Activated B cell treated with CpG ODN at 0.5 μM for 24 hours (primary cell): ENCODE data around the gene MRGPRG. TPM values are rescaled to one million over a fixed set of nuclear protein-coding genes. Genes with fewer than 3 reads are reported as not detected.

Source experiments
- ATAC-seq: fragments of 200-7000 bp; cut with Tn5 transposase; one replicate; pipeline ENCODE4 v1.10.0; 2021; ENCODE audit warnings: low read depth, mild to moderate bottlenecking, moderate library complexity
- CTCF ChIA-PET: fragments of 350-600 bp; sonication (Branson Sonifier 250); formaldehyde crosslinking; loops from one replicate; lab custom pipeline; 2021; ENCODE audit warnings: antibody characterized with exemption; lab: Charles Lee
- POLR2A ChIA-PET: fragments of 350-600 bp; sonication (Branson Sonifier 250); formaldehyde crosslinking; loops from one replicate; lab custom pipeline; 2021; ENCODE audit warnings: antibody characterized with exemption; lab: Charles Lee
- DNase-seq: peaks from one replicate; pipeline ENCODE4 v3.0.0; 2022
- H3K27ac Mint-ChIP-seq: one replicate; pipeline ENCODE4 v1.8.0; 2020; ENCODE audit warnings: mixed read lengths
- H3K27me3 Mint-ChIP-seq: one replicate; pipeline ENCODE4 v1.8.0; 2021; ENCODE audit warnings: mixed read lengths
- H3K36me3 Mint-ChIP-seq: one replicate; pipeline ENCODE4 v1.8.0; 2021; ENCODE audit warnings: low read depth, mixed read lengths
- H3K4me1 Mint-ChIP-seq: one replicate; pipeline ENCODE4 v1.8.0; 2021; ENCODE audit warnings: mixed read lengths
- H3K4me3 Mint-ChIP-seq: one replicate; pipeline ENCODE4 v1.8.0; 2020; ENCODE audit warnings: mild to moderate bottlenecking, mixed read lengths
- H3K9me3 Mint-ChIP-seq: one replicate; pipeline ENCODE4 v1.8.0; 2020; ENCODE audit warnings: mixed read lengths
- intact Hi-C: fragments of 100-400 bp; cut with micrococcal nuclease; formaldehyde crosslinking; loops from one replicate; pipeline ENCODE4 v1.15.1; 2024
- total RNA-seq: library from RNA; stranded (reverse); gene quantifications from 2 replicates; pipeline ENCODE4 v1.2.3, GENCODE V29; 2022
- TF ChIP-seq, protein P1 (sequence below): fragments of 200-600 bp; IDR thresholded peaks from one replicate; pipeline ENCODE4 v1.8.0; 2022; ENCODE audit warnings: antibody characterized with exemption, mild to moderate bottlenecking

The MRGPRG gene
- total RNA-seq, 1 donor from 2014 or later = not detected

DNA sequence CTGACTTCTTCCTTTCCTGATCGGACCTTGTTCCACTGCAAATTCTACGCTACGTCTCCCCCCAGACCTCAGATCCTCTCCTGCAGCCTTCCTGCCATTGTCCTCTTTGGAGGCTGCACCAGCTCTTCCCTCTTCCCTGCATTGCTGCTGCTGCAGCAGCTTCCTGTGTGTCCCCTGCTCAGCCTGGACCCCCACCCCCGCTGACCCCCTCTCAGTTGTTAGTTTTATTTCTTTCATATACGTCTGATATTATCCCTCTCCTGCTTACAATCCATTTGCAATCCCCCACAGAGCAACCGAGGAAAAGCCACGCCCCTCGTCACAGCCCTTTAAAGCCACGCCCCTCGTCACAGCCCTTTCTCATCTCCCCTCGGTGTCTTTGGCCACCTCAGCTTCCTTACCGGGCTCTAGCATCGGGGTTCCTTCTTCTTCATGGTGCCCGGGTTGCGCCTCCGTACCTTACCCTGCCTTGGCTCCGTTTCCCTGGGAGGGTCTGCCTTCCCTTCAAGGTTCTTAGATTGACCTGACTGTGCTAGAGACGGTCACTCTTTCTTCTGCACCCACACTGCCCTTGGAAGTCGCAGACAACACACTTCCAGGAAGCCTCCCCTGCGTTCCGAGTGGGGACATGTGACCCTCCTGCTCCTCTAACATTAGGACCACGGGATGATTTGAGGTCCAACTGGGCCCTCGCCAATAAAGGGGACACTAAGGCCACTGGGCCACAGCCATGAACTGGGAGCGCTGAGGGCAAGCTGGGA is 4.8 kb downstream of the MRGPRG start:
- CTCF ChIA-PET = no interaction called here
- no peaks in the 10 kb centered on the region for H3K36me3 Mint-ChIP-seq
- peaks cover 18% of the 10 kb centered on the region for H3K27me3 Mint-ChIP-seq
- no peak for DNase-seq
- H3K9me3 Mint-ChIP-seq = peaks cover 13% of the 10 kb centered on the region
- POLR2A ChIA-PET = no interaction called here
- H3K27ac Mint-ChIP-seq = no peak overlapping the region
- no peak for ATAC-seq
- H3K4me3 Mint-ChIP-seq = no peak overlapping the region
- intact Hi-C loops = no loop called here
- no peaks in the 10 kb centered on the region for H3K4me1 Mint-ChIP-seq
- TF ChIP-seq, protein P1, sequence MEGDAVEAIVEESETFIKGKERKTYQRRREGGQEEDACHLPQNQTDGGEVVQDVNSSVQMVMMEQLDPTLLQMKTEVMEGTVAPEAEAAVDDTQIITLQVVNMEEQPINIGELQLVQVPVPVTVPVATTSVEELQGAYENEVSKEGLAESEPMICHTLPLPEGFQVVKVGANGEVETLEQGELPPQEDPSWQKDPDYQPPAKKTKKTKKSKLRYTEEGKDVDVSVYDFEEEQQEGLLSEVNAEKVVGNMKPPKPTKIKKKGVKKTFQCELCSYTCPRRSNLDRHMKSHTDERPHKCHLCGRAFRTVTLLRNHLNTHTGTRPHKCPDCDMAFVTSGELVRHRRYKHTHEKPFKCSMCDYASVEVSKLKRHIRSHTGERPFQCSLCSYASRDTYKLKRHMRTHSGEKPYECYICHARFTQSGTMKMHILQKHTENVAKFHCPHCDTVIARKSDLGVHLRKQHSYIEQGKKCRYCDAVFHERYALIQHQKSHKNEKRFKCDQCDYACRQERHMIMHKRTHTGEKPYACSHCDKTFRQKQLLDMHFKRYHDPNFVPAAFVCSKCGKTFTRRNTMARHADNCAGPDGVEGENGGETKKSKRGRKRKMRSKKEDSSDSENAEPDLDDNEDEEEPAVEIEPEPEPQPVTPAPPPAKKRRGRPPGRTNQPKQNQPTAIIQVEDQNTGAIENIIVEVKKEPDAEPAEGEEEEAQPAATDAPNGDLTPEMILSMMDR = no peak

DNA sequence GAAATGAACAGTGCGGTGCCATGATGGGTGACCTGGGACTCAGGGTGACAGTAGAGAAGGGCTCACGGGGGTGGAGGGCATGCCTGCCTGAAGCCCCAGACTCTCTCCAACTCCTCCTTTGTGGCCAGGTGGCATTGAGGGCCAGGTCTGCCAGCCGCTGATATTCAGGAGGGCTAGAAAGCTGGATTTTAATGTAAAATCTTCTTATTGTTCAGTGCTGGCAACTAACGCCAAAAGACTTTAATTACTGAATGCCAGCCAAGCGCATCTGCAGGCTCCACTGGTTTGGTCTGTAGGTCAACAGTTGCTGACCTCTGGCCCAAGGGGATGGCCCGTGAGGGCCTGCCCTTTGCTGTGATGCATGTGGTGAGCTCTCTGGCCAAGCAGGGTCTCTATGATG is 10.3 kb downstream of the MRGPRG start:
- no peaks in the 10 kb centered on the region for H3K36me3 Mint-ChIP-seq
- H3K4me1 Mint-ChIP-seq = no peaks in the 10 kb centered on the region
- no peak overlapping the region for H3K27ac Mint-ChIP-seq
- DNase-seq = no peak
- ATAC-seq = no peak
- no peak overlapping the region for H3K4me3 Mint-ChIP-seq
- H3K27me3 Mint-ChIP-seq = peaks cover 4% of the 10 kb centered on the region
- peaks cover 13% of the 10 kb centered on the region for H3K9me3 Mint-ChIP-seq
- CTCF ChIA-PET = no interaction called here
- intact Hi-C loops = no loop called here
- POLR2A ChIA-PET = no interaction called here
- TF ChIP-seq, protein P1 = no peak

DNA sequence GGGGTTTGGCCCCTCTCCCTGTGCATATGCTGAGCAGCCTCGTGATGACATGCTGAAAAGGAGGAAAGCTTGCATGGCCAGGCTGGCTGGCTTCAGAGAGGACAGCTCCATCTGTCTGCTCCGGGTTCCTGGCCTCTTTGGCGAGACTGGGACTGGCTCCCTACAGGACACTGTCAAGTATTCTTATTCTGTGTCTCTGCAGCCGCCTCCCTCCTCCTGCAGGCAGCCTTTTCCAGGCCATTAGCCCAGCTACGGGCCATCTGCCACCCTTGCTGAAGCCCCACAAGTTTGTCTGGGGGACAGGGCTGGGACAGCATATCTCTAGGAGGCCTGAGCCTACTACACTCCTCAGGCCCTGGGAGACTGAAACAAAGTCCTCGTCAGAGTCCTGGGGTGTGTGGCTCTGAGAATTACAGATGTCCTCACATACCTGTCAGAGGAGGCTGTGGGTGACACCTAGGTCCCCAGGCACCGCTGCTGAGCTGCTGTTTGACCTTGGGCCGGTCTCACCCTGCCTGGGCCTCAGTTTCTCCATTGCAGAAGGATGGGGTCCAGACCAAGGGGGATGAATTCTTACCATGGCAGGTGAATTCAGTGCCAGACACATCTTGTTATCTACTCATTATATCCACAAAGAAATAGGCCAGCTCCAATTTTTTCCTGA is 11.0 kb downstream of the MRGPRG start:
- TF ChIP-seq, protein P1 = no peak
- no peaks in the 10 kb centered on the region for H3K4me1 Mint-ChIP-seq
- H3K4me3 Mint-ChIP-seq = no peak overlapping the region
- ATAC-seq = no peak
- peaks cover 13% of the 10 kb centered on the region for H3K9me3 Mint-ChIP-seq
- H3K36me3 Mint-ChIP-seq = no peaks in the 10 kb centered on the region
- DNase-seq = no peak
- peaks cover 5% of the 10 kb centered on the region for H3K27me3 Mint-ChIP-seq
- POLR2A ChIA-PET = no interaction called here
- CTCF ChIA-PET = no interaction called here
- intact Hi-C loops = no loop called here
- no peak overlapping the region for H3K27ac Mint-ChIP-seq

DNA sequence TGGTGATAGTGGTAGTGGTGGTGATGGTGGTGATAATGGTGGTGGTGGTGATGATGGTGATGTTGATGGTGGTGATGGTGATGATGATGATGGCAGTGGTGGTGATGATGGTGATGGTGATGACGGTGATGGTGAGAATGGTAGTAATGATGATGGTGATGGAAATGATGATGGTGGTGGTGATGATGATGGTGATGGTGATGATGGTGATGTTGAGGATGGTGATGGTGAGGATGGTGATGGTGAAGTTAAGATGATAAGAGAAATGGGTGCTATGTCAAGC is 11.8 kb downstream of the MRGPRG start:
- ATAC-seq = no peak

More for the DNA sequence above, 11.8 kb downstream of the MRGPRG start:
- Mint-ChIP-seq H3K4me1 (no peaks in the 10 kb centered on the region), H3K4me3 (no peak overlapping the region), H3K36me3 (no peaks in the 10 kb centered on the region), H3K9me3 (peaks cover 10% of the 10 kb centered on the region), H3K27me3 (peaks cover 7% of the 10 kb centered on the region), H3K27ac (no peak overlapping the region)
- TF ChIP-seq, protein P1 = no peak
- no peak for DNase-seq
- ChIA-PET POLR2A (no interaction called here), CTCF (no interaction called here)
- intact Hi-C loops = no loop called here
